ENCODE data around the gene TAF1. TPM values are rescaled to one million over a fixed set of nuclear protein-coding genes. Genes with fewer than 3 reads are reported as not detected.
"Not testable (repeated sequence)": the region's sequence is repeated elsewhere in the genome, so short reads cannot be mapped to it uniquely, and the experiment has no call there.

TAF1 gene
- total RNA-seq, 1 donor from 2014 or later: 42.4 TPM

- no peak for DNase-seq (ENCODE audit: extremely low read depth, low read depth, low spot score)
Observed at GRCh38 chrX:71493111-71493613, 127.0 kb downstream of the TAF1 start.

DNA sequence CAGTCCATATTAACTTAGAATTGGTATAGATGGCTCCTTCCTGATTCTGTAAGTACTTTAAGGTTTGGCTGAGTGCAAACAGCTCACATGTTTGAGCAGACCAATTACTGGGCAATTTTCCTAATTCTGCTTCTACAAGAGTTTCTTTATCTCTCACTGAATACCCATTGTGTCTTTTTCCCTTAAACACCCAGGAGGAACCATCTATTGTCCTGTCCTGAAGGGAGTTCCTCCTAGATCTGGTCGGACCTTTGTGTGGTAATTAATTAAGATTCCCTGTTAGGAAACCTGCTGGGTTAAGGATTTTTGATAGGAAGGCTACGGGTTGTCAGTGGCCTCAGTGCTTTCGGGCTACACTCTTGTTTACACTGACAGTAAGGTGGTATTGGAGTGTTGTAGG is 129.8 kb downstream of the TAF1 start:
- DNase-seq (ENCODE audit: extremely low read depth, low read depth, low spot score): not testable (repeated sequence)

- DNase-seq (ENCODE audit: extremely low read depth, low read depth, low spot score): no peak
Observed at GRCh38 chrX:71496476-71496875, 130.3 kb downstream of the TAF1 start.

DNA sequence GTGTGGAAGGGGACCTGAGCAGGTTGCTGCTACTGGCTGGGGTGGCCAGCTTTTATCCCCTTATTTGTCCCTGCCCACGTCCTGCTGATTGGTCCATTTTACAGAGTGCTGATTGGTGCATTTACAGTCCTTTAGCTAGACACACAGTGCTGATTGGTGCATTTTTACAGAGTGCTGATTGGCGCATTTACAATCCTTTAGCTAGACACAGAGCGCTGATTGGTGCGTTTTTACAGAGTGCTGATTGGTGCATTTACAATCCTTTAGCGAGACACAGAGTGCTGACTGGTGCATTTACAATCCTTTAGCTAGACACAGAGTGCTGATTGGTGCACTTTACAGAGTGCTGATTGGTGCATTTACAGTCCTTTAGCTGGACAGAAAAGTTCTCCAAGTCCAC is 135.9 kb downstream of the TAF1 start:
- DNase-seq (ENCODE audit: extremely low read depth, low read depth, low spot score): not testable (repeated sequence)

DNA sequence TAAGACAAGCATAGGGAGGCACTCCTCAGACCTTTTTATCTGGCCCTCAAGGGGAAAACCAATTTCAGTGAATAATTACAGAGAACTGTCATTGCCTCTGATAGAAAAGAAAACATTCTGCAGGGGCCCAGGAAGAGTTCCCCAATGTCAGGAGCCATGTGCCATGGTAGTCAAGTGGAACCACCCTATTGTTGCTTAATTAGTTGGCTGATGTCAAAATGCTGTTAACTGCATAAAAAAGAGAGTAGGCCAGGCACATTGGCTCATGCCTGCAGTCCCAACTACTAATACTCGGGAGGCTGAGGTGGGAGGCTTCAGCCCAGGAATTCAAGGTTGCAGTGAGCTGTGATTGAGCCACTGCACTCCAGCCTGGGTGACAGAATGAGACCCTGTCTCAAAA is 138.2 kb downstream of the TAF1 start:
- DNase-seq (ENCODE audit: extremely low read depth, low read depth, low spot score): no peak

GRCh38 chrX:71509289-71509688 is 143.1 kb downstream of the TAF1 start:
- no peak for DNase-seq (ENCODE audit: extremely low read depth, low read depth, low spot score)

DNA sequence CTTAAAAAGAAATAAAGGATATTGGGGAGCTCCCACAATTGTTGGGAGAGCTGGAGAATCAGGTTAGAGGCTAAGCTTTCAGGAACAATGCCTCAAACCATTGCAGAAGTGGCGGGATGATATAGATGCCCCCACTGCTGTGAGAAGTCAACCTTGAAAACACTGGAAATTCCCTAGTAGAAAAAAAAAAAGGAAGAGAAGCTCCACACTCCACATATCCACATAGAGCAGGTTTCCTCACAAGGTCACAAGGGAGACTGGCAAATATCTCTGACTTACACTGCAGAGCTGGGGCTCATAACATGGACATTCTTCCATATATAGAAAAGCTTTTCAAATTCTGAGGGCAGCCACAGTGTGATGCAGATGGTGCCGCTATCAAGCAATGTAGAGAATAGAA is 144.0 kb downstream of the TAF1 start:
- DNase-seq (ENCODE audit: extremely low read depth, low read depth, low spot score): no peak

DNA sequence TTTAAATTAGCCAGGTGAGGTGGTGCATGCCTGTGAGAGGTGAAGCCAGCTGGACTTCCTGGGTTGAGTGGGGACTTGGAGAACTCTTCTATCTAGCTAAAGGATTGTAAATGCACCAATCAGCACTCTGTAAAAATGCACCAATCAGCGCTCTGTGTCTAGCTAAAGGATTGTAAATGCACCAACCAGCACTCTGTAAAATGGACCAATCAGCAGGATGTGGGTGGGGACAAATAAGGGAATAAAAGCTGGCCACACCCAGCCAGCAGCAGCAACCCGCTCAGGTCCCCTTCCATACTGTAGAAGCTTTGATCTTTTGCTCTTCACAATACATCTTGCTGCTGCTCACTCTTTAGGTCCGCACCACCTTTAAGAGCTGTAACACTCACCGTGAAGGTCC is 147.6 kb downstream of the TAF1 start:
- not testable (repeated sequence) for DNase-seq (ENCODE audit: extremely low read depth, low read depth, low spot score)

GRCh38 chrX:71514367-71515037 is 148.3 kb downstream of the TAF1 start:
- DNase-seq (ENCODE audit: extremely low read depth, low read depth, low spot score): no peak

DNA sequence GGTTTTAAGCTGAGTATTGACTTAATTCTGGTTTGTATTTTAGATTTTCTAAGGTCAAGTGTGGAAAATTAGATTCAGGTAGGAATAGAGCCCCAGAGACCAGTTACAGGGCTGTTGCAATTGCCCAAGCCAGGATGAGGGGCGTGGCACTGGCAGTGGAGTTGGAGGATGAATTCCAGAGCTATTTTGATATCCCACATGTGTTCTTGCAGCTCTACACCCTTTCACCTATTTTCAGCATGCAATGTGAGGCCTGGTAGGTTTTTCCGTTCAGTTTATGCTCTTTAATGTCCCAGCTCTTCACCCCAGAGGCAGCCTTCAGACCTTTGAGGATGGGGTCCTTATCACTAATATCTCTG is 148.9 kb downstream of the TAF1 start:
- no peak for DNase-seq (ENCODE audit: extremely low read depth, low read depth, low spot score)

Other genes with a start within 250 kb of the TAF1 start
- gene MED12, start 247.8 kb upstream of the TAF1 start, total RNA-seq: 39.7 and 44.0 TPM in 2 replicates
- gene NLGN3, start 221.5 kb upstream of the TAF1 start, total RNA-seq: 0.10 and 0.99 TPM in 2 replicates
- not detected in 2 replicates for gene GJB1, start 143.1 kb upstream of the TAF1 start, total RNA-seq
- 25.1 and 30.7 TPM in 2 replicates for gene ZMYM3, start 112.2 kb upstream of the TAF1 start, total RNA-seq
- gene NONO, start 82.7 kb upstream of the TAF1 start, total RNA-seq: 309 and 314 TPM in 2 replicates
- gene ITGB1BP2, start 64.6 kb upstream of the TAF1 start, total RNA-seq: 0.24 and 2.1 TPM in 2 replicates
- gene OGT, start 166.7 kb downstream of the TAF1 start, total RNA-seq: 50.8 and 79.9 TPM in 2 replicates
- 0.15 and 2.5 TPM in 2 replicates for gene GCNA, start 212.1 kb downstream of the TAF1 start, total RNA-seq